Kidney (tissue), 14 donors: Measurements from ENCODE around the gene ISCA2. TPM values are rescaled to one million over a fixed set of nuclear protein-coding genes. Genes with fewer than 3 reads are reported as not detected.

ENCODE experiments used
- DNase-seq, 5 donors: peaks; one replicate each; pipeline ENCODE4 v3.0.0-alpha.2; 2013 to 2020
- FAIRE-seq: peaks from 2 replicates; lab custom pipeline; 2012; peaks lifted over from hg19 to GRCh38; lab: Jason Lieb, UNC
- H3K27ac ChIP-seq, 2 donors: one replicate each; pipeline ENCODE4 v1.7.0; 2013; ENCODE audit warnings: low read depth in 2 of 2, low read length in 2 of 2, inconsistent platforms in 1 of 2
- H3K27me3 ChIP-seq: one replicate; pipeline ENCODE4 v1.7.1; 2013; ENCODE audit warnings: low read length, inconsistent platforms; ENCODE audit not compliant: control insufficient read depth, insufficient read depth
- H3K36me3 ChIP-seq, 3 donors: one replicate each; pipeline versions ENCODE4 v1.7.0 to v1.7.1; 2013; ENCODE audit warnings: low read length in 3 of 3, control low read depth in 1 of 3, inconsistent platforms in 1 of 3; ENCODE audit not compliant: insufficient read depth in 3 of 3, control insufficient read depth in 2 of 3
- H3K4me1 ChIP-seq, 3 donors: one replicate each; pipeline versions ENCODE4 v1.7.0 to v1.7.1; 2013; ENCODE audit warnings: low read length in 3 of 3, inconsistent platforms in 1 of 3, low read depth in 1 of 3; ENCODE audit not compliant: control insufficient read depth in 2 of 3, insufficient read depth in 2 of 3
- H3K4me3 ChIP-seq, 3 donors: one replicate each; pipeline versions ENCODE4 v1.7.0 to v1.8.1; 2013; ENCODE audit warnings: low read length in 3 of 3, control low read depth in 1 of 3, inconsistent platforms in 1 of 3
- H3K9ac ChIP-seq, 3 donors: one replicate each; pipeline versions ENCODE4 v1.7.0 to v1.7.1; 2013; ENCODE audit warnings: low read length in 3 of 3, control low read depth in 1 of 3, inconsistent platforms in 1 of 3
- H3K9me3 ChIP-seq, 3 donors: one replicate each; pipeline versions ENCODE4 v1.7.0 to v1.7.1; 2013; ENCODE audit warnings: low read length in 3 of 3, control low read depth in 1 of 3, inconsistent platforms in 1 of 3; ENCODE audit not compliant: control insufficient read depth in 2 of 3, insufficient read depth in 1 of 3
- CTCF ChIP-seq: IDR thresholded peaks from 3 replicates; pipeline ENCODE4 v1.5.1; 2012; ENCODE audit warnings: mild to moderate bottlenecking, moderate library complexity, borderline replicate concordance; ENCODE audit not compliant: insufficient read depth; ENCODE audit errors: extremely low read depth
- intact Hi-C: fragments of 100-400 bp; cut with DNase I; formaldehyde crosslinking; loops from one replicate; pipeline ENCODE4 v1.11.1; 2022
- polyA plus RNA-seq: library from polyadenylated mRNA; stranded (reverse); fragments of 350-450 nt; fragmentation: Illumina TruSeq; extraction: RNeasy Lipid Tissue Mini Kit (QIAGEN cat#74804); gene quantifications from one replicate; pipeline ENCODE4 v1.2.3, GENCODE V29; 2014; ENCODE audit warnings: low read depth, low replicate concordance; ENCODE audit not compliant: insufficient read depth
- total RNA-seq: library from RNA; stranded (reverse); fragmentation: NEBNext Ultra II Directional; extraction: Animal tissue kit (Norgen Biotek cat#: 25700); gene quantifications from one replicate; pipeline ENCODE4 v1.2.1, GENCODE V29; 2021
- donor health status: control.
- donor health status: control.
- donor health status: control.
- donor health status: control.
- donor health status: control.
- donor health status: DM: yes; HTN: yes; CAD: no.
- donor health status: Normal renal cell carcinoma (clear cell type).

Gene ISCA2
- total and polyA plus RNA-seq, 2 donors from 2014 or later = 27.1 to 60.1 TPM

- DNase-seq (peak in 1 of 5 donors; percentile 15), FAIRE-seq (no peak)
- Histone ChIP-seq H3K27ac (no peak overlapping the region), H3K36me3 (peaks cover 0 to 37% (median 9%) of the 10 kb centered on the region in 3 donors), H3K9ac (no peak overlapping the region), H3K4me1 (no peaks in the 10 kb centered on the region), H3K9me3 (no peaks in the 10 kb centered on the region), H3K4me3 (no peak overlapping the region), H3K27me3 (no peaks in the 10 kb centered on the region)
- no peak for TF ChIP-seq CTCF
- intact Hi-C loops = loop anchor here (10.0 kb wide), 1 partner anchor 111 kb away; no protein-coding TSS in a partner anchor
Measured at GRCh38 chr14:74476107-74476506, 17.5 kb upstream of the ISCA2 start.

GRCh38 chr14:74476607-74477006 lies 17.0 kb upstream of the ISCA2 start:
- Histone ChIP-seq H3K9me3 (no peaks in the 10 kb centered on the region), H3K27me3 (no peaks in the 10 kb centered on the region), H3K27ac (no peak overlapping the region), H3K36me3 (peaks cover 0 to 42% (median 13%) of the 10 kb centered on the region in 3 donors), H3K4me3 (no peak overlapping the region), H3K9ac (no peak overlapping the region), H3K4me1 (no peaks in the 10 kb centered on the region)
- FAIRE-seq (no peak), DNase-seq (peak in 1 of 5 donors; percentile 31)
- intact Hi-C loops = loop anchor here (10.0 kb wide), 1 partner anchor 112 kb away; no protein-coding TSS in a partner anchor
- TF ChIP-seq CTCF = no peak

- FAIRE-seq (no peak), DNase-seq (peak in 3 of 5 donors; percentile 37 to 69 (median 58))
- Histone ChIP-seq H3K9ac (no peak overlapping the region), H3K4me3 (no peak overlapping the region), H3K9me3 (no peaks in the 10 kb centered on the region), H3K27ac (no peak overlapping the region), H3K27me3 (no peaks in the 10 kb centered on the region), H3K4me1 (no peaks in the 10 kb centered on the region), H3K36me3 (peaks cover 0 to 46% (median 24%) of the 10 kb centered on the region in 3 donors)
- peak; percentile 85 for TF ChIP-seq CTCF
- intact Hi-C loops = loop anchor here (10.0 kb wide), 1 partner anchor 114 kb away; no protein-coding TSS in a partner anchor
Measured at GRCh38 chr14:74478996-74479635, 14.4 kb upstream of the ISCA2 start.
